22Rv1 (cell line): ENCODE measurements around the gene DEPDC5.

Experiments used
- ZFX ChIP-seq: fragments of 450-650 bp; IDR thresholded peaks from 2 replicates; pipeline ENCODE4 v1.6.1; 2017; ENCODE audit warnings: antibody characterized with exemption, borderline replicate concordance
- TF ChIP-seq, protein P1 (sequence below): fragments of 450-650 bp; IDR thresholded peaks from 2 replicates; pipeline ENCODE4 v1.5.1; 2017; ENCODE audit warnings: mild to moderate bottlenecking

DNA sequence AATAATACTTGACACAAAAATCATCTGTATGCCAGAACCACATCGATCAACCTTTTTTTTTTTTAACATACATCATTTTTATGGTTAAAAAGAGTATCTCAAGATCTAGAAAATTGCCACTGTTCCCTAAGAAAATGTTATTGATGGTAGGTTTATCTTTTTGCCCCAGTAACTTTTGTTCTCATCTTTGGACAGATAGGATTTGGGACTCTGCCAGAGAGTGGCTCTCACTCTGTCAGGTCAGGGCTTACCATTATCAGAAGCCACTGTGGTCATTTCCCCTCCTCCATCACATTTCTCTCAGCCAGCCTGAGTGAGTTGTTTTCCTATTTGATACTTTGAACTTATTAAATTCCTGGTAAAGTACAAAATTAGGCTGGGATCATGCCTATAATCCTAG lies 142.7 kb downstream of the DEPDC5 start:
- TF ChIP-seq, protein P1, sequence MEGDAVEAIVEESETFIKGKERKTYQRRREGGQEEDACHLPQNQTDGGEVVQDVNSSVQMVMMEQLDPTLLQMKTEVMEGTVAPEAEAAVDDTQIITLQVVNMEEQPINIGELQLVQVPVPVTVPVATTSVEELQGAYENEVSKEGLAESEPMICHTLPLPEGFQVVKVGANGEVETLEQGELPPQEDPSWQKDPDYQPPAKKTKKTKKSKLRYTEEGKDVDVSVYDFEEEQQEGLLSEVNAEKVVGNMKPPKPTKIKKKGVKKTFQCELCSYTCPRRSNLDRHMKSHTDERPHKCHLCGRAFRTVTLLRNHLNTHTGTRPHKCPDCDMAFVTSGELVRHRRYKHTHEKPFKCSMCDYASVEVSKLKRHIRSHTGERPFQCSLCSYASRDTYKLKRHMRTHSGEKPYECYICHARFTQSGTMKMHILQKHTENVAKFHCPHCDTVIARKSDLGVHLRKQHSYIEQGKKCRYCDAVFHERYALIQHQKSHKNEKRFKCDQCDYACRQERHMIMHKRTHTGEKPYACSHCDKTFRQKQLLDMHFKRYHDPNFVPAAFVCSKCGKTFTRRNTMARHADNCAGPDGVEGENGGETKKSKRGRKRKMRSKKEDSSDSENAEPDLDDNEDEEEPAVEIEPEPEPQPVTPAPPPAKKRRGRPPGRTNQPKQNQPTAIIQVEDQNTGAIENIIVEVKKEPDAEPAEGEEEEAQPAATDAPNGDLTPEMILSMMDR = no peak
- no peak for TF ChIP-seq ZFX
